Daoy (cell line): ENCODE data around the gene NKAPD1. TPM values are rescaled to one million over a fixed set of nuclear protein-coding genes. Genes with fewer than 3 reads are reported as not detected.
"Not testable (repeated sequence)": the region's sequence is repeated elsewhere in the genome, so short reads cannot be mapped to it uniquely, and the experiment has no call there.

ENCODE experiments used
- DNase-seq: peaks from one replicate; pipeline ENCODE4 v3.0.0-alpha.2; 2015; ENCODE audit warnings: low read depth
- total RNA-seq: library from RNA; depleted of rRNA; stranded (reverse); fragments of >200 nt; shearing (Covaris generic); gene quantifications from 2 replicates; pipeline ENCODE4 v1.2.3, GENCODE V29; 2014

The NKAPD1 gene
- total RNA-seq, 1 experiment from 2014 or later = 26.7 TPM

- DNase-seq = peak; percentile 98
Measured at GRCh38 chr11:112086422-112087191, 12.5 kb downstream of the NKAPD1 start, which contains the start of the genes SDHD and TIMM8B. Gene SDHD (plus strand): TSS chr11:112086873. CDS start chr11:112086908, 35 bp downstream. Gene TIMM8B (minus strand): TSS chr11:112086756. CDS start chr11:112086723, 33 bp downstream.

- DNase-seq = no peak
Measured at GRCh38 chr11:112087212-112087611, 13.1 kb downstream of the NKAPD1 start.

GRCh38 chr11:112095302-112095701 lies 21.2 kb downstream of the NKAPD1 start:
- not testable (repeated sequence) for DNase-seq

GRCh38 chr11:112096194-112096593 lies 22.1 kb downstream of the NKAPD1 start:
- no peak for DNase-seq

- DNase-seq = no peak
Measured at GRCh38 chr11:112097734-112098528, 23.8 kb downstream of the NKAPD1 start.

GRCh38 chr11:112100462-112100861 lies 26.4 kb downstream of the NKAPD1 start:
- no peak for DNase-seq

- no peak for DNase-seq
Measured at GRCh38 chr11:112103446-112103845, 29.3 kb downstream of the NKAPD1 start.

GRCh38 chr11:112106070-112106469 lies 32.0 kb downstream of the NKAPD1 start:
- DNase-seq = no peak

- peak; percentile 45 for DNase-seq
Measured at GRCh38 chr11:112113539-112114457, 39.7 kb downstream of the NKAPD1 start.

GRCh38 chr11:112114460-112114859 lies 40.4 kb downstream of the NKAPD1 start:
- no peak for DNase-seq

GRCh38 chr11:112115386-112115785 lies 41.3 kb downstream of the NKAPD1 start:
- DNase-seq = no peak

- DNase-seq = no peak
Measured at GRCh38 chr11:112118176-112118575, 44.1 kb downstream of the NKAPD1 start.

GRCh38 chr11:112121981-112122615 lies 48.0 kb downstream of the NKAPD1 start:
- no peak for DNase-seq

- DNase-seq = no peak
Measured at GRCh38 chr11:112123129-112123528, 49.0 kb downstream of the NKAPD1 start.

GRCh38 chr11:112127056-112127455 lies 53.0 kb downstream of the NKAPD1 start:
- no peak for DNase-seq

- peak; percentile 82 for DNase-seq
Measured at GRCh38 chr11:112128483-112129121, 54.5 kb downstream of the NKAPD1 start.

- DNase-seq = no peak
Measured at GRCh38 chr11:112129656-112130055, 55.6 kb downstream of the NKAPD1 start.

- peak; percentile 7 for DNase-seq
Measured at GRCh38 chr11:112132737-112133136, 58.6 kb downstream of the NKAPD1 start.

GRCh38 chr11:112134473-112134872 lies 60.4 kb downstream of the NKAPD1 start:
- DNase-seq = no peak
